Measurements from ENCODE around the gene NELFB. TPM values are rescaled to one million over a fixed set of nuclear protein-coding genes. Genes with fewer than 3 reads are reported as not detected.

Gene NELFB
- total RNA-seq, 1 donor from 2014 or later, result 47.3 TPM

DNA sequence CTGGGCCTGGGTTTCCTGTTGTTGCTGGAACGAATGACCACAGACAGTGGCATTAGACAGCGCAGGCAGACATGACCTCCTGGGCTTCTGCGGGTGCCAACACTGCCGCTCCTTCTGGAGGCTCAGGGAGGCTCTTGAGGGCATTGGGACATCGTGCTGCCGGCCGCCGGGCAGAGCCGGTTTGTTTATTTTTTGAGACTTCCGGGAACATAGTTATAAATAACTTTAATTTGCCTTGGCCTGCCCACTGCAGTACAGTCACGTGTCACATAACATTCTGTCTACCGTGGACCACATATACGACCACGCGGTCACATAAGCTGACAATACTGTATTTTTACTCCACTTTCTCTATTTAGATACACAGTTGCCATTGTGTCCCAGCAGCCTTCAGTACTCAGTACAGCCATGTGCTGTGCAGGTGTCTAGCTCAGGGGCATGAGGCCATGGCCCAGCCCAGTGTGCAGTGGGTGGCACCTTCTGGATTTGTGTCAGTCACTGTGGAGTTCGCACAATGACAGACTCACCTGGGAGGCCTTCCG, 14.2 kb downstream of the NELFB start:
- H3K27me3 ChIP-seq (ENCODE audit: control insufficient read depth, insufficient read depth, low read length), result no peaks in the 10 kb centered on the region
- DNase-seq (ENCODE audit: low read depth), result no peak
- peaks cover 1% of the 10 kb centered on the region for H3K36me3 ChIP-seq (ENCODE audit: control insufficient read depth, insufficient read depth, low read length)
- no peak overlapping the region for H3K4me3 ChIP-seq (ENCODE audit: low read depth, low read length)
- TF ChIP-seq, protein P1, sequence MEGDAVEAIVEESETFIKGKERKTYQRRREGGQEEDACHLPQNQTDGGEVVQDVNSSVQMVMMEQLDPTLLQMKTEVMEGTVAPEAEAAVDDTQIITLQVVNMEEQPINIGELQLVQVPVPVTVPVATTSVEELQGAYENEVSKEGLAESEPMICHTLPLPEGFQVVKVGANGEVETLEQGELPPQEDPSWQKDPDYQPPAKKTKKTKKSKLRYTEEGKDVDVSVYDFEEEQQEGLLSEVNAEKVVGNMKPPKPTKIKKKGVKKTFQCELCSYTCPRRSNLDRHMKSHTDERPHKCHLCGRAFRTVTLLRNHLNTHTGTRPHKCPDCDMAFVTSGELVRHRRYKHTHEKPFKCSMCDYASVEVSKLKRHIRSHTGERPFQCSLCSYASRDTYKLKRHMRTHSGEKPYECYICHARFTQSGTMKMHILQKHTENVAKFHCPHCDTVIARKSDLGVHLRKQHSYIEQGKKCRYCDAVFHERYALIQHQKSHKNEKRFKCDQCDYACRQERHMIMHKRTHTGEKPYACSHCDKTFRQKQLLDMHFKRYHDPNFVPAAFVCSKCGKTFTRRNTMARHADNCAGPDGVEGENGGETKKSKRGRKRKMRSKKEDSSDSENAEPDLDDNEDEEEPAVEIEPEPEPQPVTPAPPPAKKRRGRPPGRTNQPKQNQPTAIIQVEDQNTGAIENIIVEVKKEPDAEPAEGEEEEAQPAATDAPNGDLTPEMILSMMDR (IDR thresholded peaks at IDR 0.05; ENCODE audit: insufficient read depth, low read length, poor library complexity, severe bottlenecking), result no peak

DNA sequence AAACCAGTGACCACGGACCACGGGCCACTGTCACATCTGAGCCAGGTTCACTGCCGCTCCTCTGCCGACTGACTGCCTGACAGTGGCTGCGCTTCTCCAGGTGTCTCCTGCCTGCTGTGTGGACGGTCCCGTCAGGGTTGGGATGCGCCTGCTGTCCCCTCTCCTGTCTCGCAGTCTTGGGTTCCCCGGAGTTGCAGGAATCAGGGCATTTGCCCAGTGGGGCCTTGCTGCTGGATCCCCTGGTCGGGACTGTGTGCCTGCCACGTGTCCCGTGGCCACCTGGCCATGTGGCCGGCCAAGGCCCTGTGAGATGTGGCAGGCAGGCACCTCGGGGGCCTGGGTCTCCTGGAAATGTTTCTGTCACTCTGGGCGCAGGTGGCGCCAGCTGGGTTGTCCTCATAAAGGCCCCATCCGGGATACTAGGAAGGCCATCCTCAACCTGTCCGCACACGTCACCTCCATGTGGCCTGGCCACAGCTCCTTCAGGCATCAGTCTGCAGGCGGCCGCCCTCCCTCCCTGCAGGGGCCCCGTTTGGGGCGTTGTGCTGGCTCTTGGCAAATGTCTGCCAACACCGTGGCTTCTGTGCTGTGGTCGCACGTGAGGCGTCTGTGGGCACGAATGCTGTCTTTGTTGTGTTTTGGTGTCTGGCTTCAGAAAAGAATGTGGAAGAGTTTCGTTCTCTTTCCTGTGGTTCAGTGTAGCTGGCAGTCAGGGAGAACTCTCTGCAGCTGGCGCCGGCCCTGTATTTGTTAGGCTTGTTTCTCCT, 16.0 kb downstream of the NELFB start:
- TF ChIP-seq, protein P1 (IDR thresholded peaks at IDR 0.05; ENCODE audit: insufficient read depth, low read length, poor library complexity, severe bottlenecking), result no peak
- DNase-seq (ENCODE audit: low read depth), result no peak
- no peak overlapping the region for H3K4me3 ChIP-seq (ENCODE audit: low read depth, low read length)
- H3K36me3 ChIP-seq (ENCODE audit: control insufficient read depth, insufficient read depth, low read length), result peaks cover 1% of the 10 kb centered on the region
- no peaks in the 10 kb centered on the region for H3K27me3 ChIP-seq (ENCODE audit: control insufficient read depth, insufficient read depth, low read length)

DNA sequence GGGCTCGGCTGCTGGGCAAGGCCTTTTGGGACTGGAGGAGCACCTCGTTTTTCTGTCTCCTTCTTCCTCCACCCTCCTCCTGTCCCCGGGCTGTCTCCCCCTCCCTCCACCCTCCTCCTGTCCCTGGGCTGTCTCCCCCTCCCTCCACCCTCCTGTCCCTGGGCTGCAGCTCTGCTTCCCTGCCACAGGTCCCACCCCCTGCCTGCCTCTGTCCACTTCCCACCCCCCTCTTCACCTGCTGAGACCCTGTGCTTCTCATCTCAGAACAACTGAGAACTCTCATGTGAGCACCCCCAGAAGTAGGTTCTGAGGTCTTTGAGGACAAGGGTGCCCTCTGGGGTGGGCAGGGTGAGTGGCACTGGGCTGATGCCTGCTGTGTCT, 16.6 kb downstream of the NELFB start:
- no peak for DNase-seq (ENCODE audit: low read depth)
- TF ChIP-seq, protein P1 (IDR thresholded peaks at IDR 0.05; ENCODE audit: insufficient read depth, low read length, poor library complexity, severe bottlenecking), result no peak
- Histone ChIP-seq H3K36me3 (ENCODE audit: control insufficient read depth, insufficient read depth, low read length) (peaks cover 1% of the 10 kb centered on the region), H3K27me3 (ENCODE audit: control insufficient read depth, insufficient read depth, low read length) (no peaks in the 10 kb centered on the region), H3K4me3 (ENCODE audit: low read depth, low read length) (no peak overlapping the region)

DNA sequence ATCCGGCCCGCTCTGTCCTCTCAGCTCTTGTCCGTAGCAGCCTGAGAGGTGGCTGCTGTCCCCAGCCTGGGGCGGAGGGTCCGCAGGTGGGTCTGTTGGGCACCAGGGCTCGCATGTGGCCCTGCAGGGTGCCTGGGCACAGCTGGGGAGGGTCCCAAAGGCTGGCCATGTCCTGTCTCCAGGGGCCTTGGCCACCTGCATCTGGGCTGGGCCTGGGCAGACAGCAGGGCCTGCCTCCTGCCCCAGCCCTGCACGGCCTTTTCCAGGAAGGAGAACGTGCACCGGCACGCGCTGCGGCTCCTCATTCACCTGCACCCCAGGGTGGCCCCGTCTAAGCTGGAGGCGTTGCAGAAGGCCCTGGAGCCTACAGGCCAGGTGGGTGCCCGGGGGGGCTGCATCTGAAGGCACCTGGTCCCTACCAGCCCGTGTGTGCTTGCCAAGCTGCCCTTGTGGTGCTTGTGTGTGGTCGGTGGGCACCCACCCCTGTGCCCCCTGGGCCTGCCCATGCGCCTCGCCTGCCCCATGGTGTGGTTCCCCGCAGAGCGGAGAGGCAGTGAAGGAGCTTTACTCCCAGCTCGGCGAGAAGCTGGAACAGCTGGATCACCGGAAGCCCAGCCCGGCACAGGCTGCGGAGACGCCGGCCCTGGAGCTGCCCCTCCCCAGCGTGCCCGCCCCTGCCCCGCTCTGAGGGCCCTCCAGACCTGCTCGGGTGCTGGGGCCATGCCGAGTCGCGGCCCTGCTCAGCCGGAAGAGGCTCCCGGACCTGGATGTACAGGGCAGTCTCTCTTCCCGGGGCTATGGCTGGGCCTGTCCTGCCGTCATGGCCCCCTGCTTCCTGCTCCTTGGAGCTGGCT, 17.3 kb downstream of the NELFB start:
- Histone ChIP-seq H3K27me3 (ENCODE audit: control insufficient read depth, insufficient read depth, low read length) (no peaks in the 10 kb centered on the region), H3K36me3 (ENCODE audit: control insufficient read depth, insufficient read depth, low read length) (no peaks in the 10 kb centered on the region), H3K4me3 (ENCODE audit: low read depth, low read length) (no peak overlapping the region)
- TF ChIP-seq, protein P1 (IDR thresholded peaks at IDR 0.05; ENCODE audit: insufficient read depth, low read length, poor library complexity, severe bottlenecking), result no peak
- DNase-seq (ENCODE audit: low read depth), result no peak

DNA sequence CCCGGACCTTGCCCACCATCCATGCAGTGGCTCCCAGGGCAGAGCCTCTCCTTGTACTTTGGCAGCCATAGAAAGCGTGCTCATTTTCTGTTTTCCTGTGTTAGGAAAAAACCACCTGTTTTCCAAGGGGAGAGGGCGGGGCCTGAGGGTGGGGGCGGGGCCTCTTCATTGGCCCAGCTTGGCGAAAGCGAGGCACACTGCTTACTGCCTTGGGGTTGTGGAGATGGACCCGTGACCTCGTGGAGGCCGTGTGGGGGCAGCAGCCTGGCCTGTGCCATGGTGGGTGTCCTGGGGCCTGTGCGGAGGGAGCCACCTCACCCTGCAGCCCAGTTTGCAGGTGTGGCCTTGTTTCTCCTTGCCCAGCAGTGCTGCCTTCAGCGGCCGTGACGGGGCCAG, 18.0 kb downstream of the NELFB start:
- no peaks in the 10 kb centered on the region for H3K36me3 ChIP-seq (ENCODE audit: control insufficient read depth, insufficient read depth, low read length)
- H3K4me3 ChIP-seq (ENCODE audit: low read depth, low read length), result no peak overlapping the region
- DNase-seq (ENCODE audit: low read depth), result no peak
- TF ChIP-seq, protein P1 (IDR thresholded peaks at IDR 0.05; ENCODE audit: insufficient read depth, low read length, poor library complexity, severe bottlenecking), result no peak
- H3K27me3 ChIP-seq (ENCODE audit: control insufficient read depth, insufficient read depth, low read length), result no peaks in the 10 kb centered on the region
